ENCODE results near the gene HMGXB4.

DNA sequence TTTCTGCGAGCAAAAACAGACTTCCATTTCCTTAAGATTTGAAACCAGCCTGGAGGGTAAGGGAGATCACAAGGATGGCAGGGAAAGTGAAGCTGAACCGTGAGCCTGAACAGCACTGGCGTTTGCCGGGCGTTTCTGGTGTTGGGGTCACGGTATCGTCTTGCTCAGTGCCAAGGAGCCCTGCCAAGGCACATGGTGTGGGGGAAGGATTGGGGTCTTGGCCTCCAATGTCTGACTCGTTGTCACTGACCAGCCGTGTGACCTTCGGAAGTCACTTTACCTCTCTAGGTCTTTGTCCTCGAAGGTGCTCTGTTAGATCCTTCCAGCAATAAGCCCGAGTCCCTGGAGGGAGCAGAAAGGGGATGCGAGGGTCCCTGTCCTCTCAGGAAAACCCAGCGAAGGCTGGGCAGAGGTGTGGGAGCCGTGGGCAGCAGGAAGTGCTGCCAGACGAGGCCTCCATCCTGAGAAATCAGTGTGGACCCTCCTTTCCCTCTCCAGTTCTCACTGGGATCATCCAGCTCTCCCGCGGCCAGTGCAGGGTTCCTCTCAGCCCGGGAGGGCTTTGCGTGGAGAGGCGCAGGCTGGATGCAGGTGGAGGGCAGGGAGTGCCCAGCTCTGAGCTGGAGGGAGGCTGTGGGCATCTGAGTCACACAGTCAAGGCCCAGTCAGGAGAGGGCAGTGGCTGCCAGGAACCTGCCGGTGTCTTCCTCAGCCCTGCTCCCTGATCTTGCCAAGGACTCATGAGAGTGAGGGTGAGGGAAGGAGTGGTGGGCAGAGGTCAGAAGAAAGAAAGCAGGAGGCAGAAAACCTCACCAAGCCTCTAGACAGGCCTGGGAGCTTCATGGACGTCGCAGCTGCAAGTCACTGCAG is 61.3 kb downstream of the HMGXB4 start:
- TF ChIP-seq CTCF (IDR thresholded peaks at IDR 0.05) (no peak), POLR2A (IDR thresholded peaks at IDR 0.05) (peak in 1 of 2 donors; percentile 16)
